GM18861 (cell line): Measurements from ENCODE around the gene SMURF1.
"Not testable (repeated sequence)": the region's sequence is repeated elsewhere in the genome, so short reads cannot be mapped to it uniquely, and the experiment has no call there.

Source experiments
- ATAC-seq: cut with Tn5 transposase; IDR thresholded peaks from one replicate; pipeline ENCODE4 v1.9.1; 2021; ENCODE audit not compliant: unreplicated experiment

The SMURF1 gene

GRCh38 chr7:99143853-99144672, at the start of gene SMURF1:
TSS of gene SMURF1 (minus strand) at chr7:99144108. CDS start at chr7:99143780, 328 bp downstream.
- peak; percentile 75 for ATAC-seq

- ATAC-seq, result peak; percentile 62
Measured at GRCh38 chr7:99191869-99192596, 48.1 kb upstream of the SMURF1 start.

- peak; percentile 81 for ATAC-seq
Measured at GRCh38 chr7:99190359-99191009, 46.6 kb upstream of the SMURF1 start.

GRCh38 chr7:99189222-99189621, 45.3 kb upstream of the SMURF1 start:
- no peak for ATAC-seq

- no peak for ATAC-seq
Measured at GRCh38 chr7:99188221-99188620, 44.3 kb upstream of the SMURF1 start.

- ATAC-seq, result no peak
Measured at GRCh38 chr7:99184532-99185218, 40.8 kb upstream of the SMURF1 start.

- ATAC-seq, result no peak
Measured at GRCh38 chr7:99180067-99180650, 36.3 kb upstream of the SMURF1 start.

- no peak for ATAC-seq
Measured at GRCh38 chr7:99177165-99177564, 33.3 kb upstream of the SMURF1 start.

GRCh38 chr7:99173787-99174186, 29.9 kb upstream of the SMURF1 start:
- no peak for ATAC-seq

GRCh38 chr7:99171731-99172130, 27.8 kb upstream of the SMURF1 start:
- ATAC-seq, result no peak

GRCh38 chr7:99170730-99171074, 26.8 kb upstream of the SMURF1 start:
- ATAC-seq, result no peak

- ATAC-seq, result no peak
Measured at GRCh38 chr7:99170065-99170729, 26.3 kb upstream of the SMURF1 start.

GRCh38 chr7:99167072-99167471, 23.2 kb upstream of the SMURF1 start:
- no peak for ATAC-seq

GRCh38 chr7:99165816-99166215, 21.9 kb upstream of the SMURF1 start:
- ATAC-seq, result no peak

- not testable (repeated sequence) for ATAC-seq
Measured at GRCh38 chr7:99163669-99164068, 19.8 kb upstream of the SMURF1 start.

- ATAC-seq, result no peak
Measured at GRCh38 chr7:99156649-99157048, 12.7 kb upstream of the SMURF1 start.

GRCh38 chr7:99155211-99155610, 11.3 kb upstream of the SMURF1 start:
- ATAC-seq, result no peak

GRCh38 chr7:99146979-99147378, 3.1 kb upstream of the SMURF1 start:
- no peak for ATAC-seq

- ATAC-seq, result peak; percentile 6
Measured at GRCh38 chr7:99143521-99143852, 421 bp downstream of the SMURF1 start.

GRCh38 chr7:99142727-99143520, 984 bp downstream of the SMURF1 start:
- ATAC-seq, result no peak
